H1 (cell line): ENCODE results near the gene LRIG2. TPM values are rescaled to one million over a fixed set of nuclear protein-coding genes. Genes with fewer than 3 reads are reported as not detected.

Experiments used
- CTCF ChIA-PET: fragments of 300-600 bp; sonication (Branson Sonifier 250); formaldehyde crosslinking; loops from one replicate; lab custom pipeline; 2021; ENCODE audit not compliant: partially characterized antibody; lab: Charles Lee
- POLR2A ChIA-PET: fragments of 300-600 bp; sonication (Branson Sonifier 250); formaldehyde crosslinking; loops from one replicate; lab custom pipeline; 2021; ENCODE audit warnings: inconsistent platforms; ENCODE audit not compliant: partially characterized antibody; lab: Charles Lee
- DNase-seq, 2 experiments: peaks; one replicate each; pipeline versions ENCODE4 v3.0.0 to v3.0.0-alpha.2; 2010 to 2022; ENCODE audit warnings: low spot score in 2 of 2, low read depth in 1 of 2, mixed read lengths in 1 of 2
- FAIRE-seq: peaks from 2 replicates; lab custom pipeline; 2011; peaks lifted over from hg19 to GRCh38; lab: Jason Lieb, UNC
- H2AFZ ChIP-seq: 2 replicates; pipeline ENCODE4 v1.8.1; 2012; ENCODE audit warnings: low read length, inconsistent platforms
- H2AK5ac ChIP-seq: 2 replicates; pipeline ENCODE4 v1.6.1; 2013; ENCODE audit warnings: low read depth, low read length
- H2BK120ac ChIP-seq: replicated peaks from 2 replicates; pipeline ENCODE3; 2013; ENCODE audit warnings: low read depth, low read length, inconsistent platforms
- H2BK12ac ChIP-seq: 2 replicates; pipeline ENCODE4 v1.6.1; 2013; ENCODE audit warnings: low read depth, low read length
- H2BK15ac ChIP-seq: 2 replicates; pipeline ENCODE4 v1.6.1; 2013; ENCODE audit warnings: low read length
- H2BK20ac ChIP-seq: 2 replicates; pipeline ENCODE4 v1.6.1; 2013; ENCODE audit warnings: low read length
- H2BK5ac ChIP-seq: 2 replicates; pipeline ENCODE4 v1.6.1; 2013; ENCODE audit warnings: low read depth, low read length
- H3K14ac ChIP-seq: 2 replicates; pipeline ENCODE4 v1.6.1; 2013; ENCODE audit warnings: inconsistent platforms; ENCODE audit not compliant: insufficient read length
- H3K18ac ChIP-seq: 2 replicates; pipeline ENCODE4 v1.6.1; 2013; ENCODE audit warnings: low read length; ENCODE audit errors: extremely low read depth
- H3K23ac ChIP-seq: 2 replicates; pipeline ENCODE4 v1.6.1; 2013; ENCODE audit warnings: inconsistent platforms; ENCODE audit not compliant: insufficient read length
- H3K23me2 ChIP-seq: 2 replicates; pipeline ENCODE4 v1.6.1; 2013; ENCODE audit warnings: low read depth, low read length
- H3K27ac ChIP-seq: 2 replicates; pipeline ENCODE4 v1.6.1; 2011; ENCODE audit warnings: low read depth, low read length, inconsistent platforms
- H3K27me3 ChIP-seq, 4 experiments: replicated peaks in 1 of 4; 1 replicate in 1 of 4; 2 replicates in 3 of 4; pipeline versions ENCODE4 v1.6.1 to v1.8.1; 2011 to 2013; ENCODE audit warnings: low read length in 3 of 4, mild to moderate bottlenecking in 3 of 4, inconsistent platforms in 2 of 4, mixed read lengths in 2 of 4, moderate library complexity in 1 of 4; ENCODE audit not compliant: control insufficient read depth in 3 of 4, insufficient read depth in 3 of 4; ENCODE audit errors: extremely low read depth in 1 of 4
- H3K36me3 ChIP-seq, 4 experiments: 2 replicates each; pipeline versions ENCODE4 v1.6.1 to v1.8.1; 2011 to 2013; ENCODE audit warnings: mild to moderate bottlenecking in 4 of 4, low read length in 3 of 4, moderate library complexity in 2 of 4, control low read depth in 1 of 4, inconsistent platforms in 1 of 4; ENCODE audit not compliant: insufficient read depth in 4 of 4, control insufficient read depth in 2 of 4
- H3K4ac ChIP-seq: replicated peaks from 2 replicates; pipeline ENCODE3; 2013; ENCODE audit warnings: low read length, low read depth, mixed read lengths, inconsistent platforms; ENCODE audit not compliant: insufficient read length
- H3K4me1 ChIP-seq, 4 experiments: replicated peaks in 1 of 4; 1 replicate in 1 of 4; 2 replicates in 3 of 4; pipeline versions ENCODE4 v1.6.1 to v1.8.1; 2011 to 2013; ENCODE audit warnings: low read length in 3 of 4, inconsistent platforms in 2 of 4, mixed read lengths in 1 of 4; ENCODE audit not compliant: insufficient read depth in 4 of 4, control insufficient read depth in 3 of 4
- H3K4me2 ChIP-seq, 2 experiments: 2 replicates each; pipeline versions ENCODE4 v1.6.1 to v1.8.1; 2011 to 2013; ENCODE audit warnings: low read depth in 2 of 2, low read length in 2 of 2, control low read depth in 1 of 2, inconsistent platforms in 1 of 2, mild to moderate bottlenecking in 1 of 2; ENCODE audit not compliant: insufficient read depth in 1 of 2
- H3K4me3 ChIP-seq, 4 experiments: fragments of 200-600, 300-600 bp in 1 of 4; sonication (generic), shearing (Covaris generic), sonication (Bioruptor Twin) in 1 of 4; 2 replicates each; pipeline versions ENCODE4 v1.5.1 to v1.8.1; 2011 to 2016; ENCODE audit warnings: low read length in 4 of 4, low read depth in 3 of 4, control low read depth in 2 of 4, inconsistent platforms in 2 of 4, mild to moderate bottlenecking in 2 of 4, mixed read lengths in 1 of 4, moderate library complexity in 1 of 4; ENCODE audit not compliant: insufficient read depth in 2 of 4; ENCODE audit errors: extremely low read depth in 1 of 4
- H3K56ac ChIP-seq: replicated peaks from 2 replicates; pipeline ENCODE3; 2013; ENCODE audit warnings: low read depth, mild to moderate bottlenecking, mixed read lengths, low read length, inconsistent platforms; ENCODE audit not compliant: insufficient read length
- H3K79me1 ChIP-seq: 2 replicates; pipeline ENCODE4 v1.6.1; 2013; ENCODE audit warnings: low read depth, low read length, control low read depth
- H3K79me2 ChIP-seq, 2 experiments: 2 replicates each; pipeline versions ENCODE4 v1.6.1 to v1.8.1; 2012 to 2013; ENCODE audit warnings: low read length in 2 of 2, mild to moderate bottlenecking in 2 of 2, inconsistent platforms in 1 of 2; ENCODE audit not compliant: insufficient read depth in 2 of 2, control insufficient read depth in 1 of 2
- H3K9ac ChIP-seq, 4 experiments: replicated peaks in 1 of 4; 1 replicate in 1 of 4; 2 replicates in 3 of 4; pipeline versions ENCODE4 v1.6.1 to v1.8.1; 2011 to 2013; ENCODE audit warnings: low read depth in 3 of 4, low read length in 3 of 4, control low read depth in 2 of 4, mild to moderate bottlenecking in 2 of 4, moderate library complexity in 2 of 4, inconsistent platforms in 1 of 4; ENCODE audit errors: extremely low read depth in 1 of 4
- H3K9me3 ChIP-seq, 2 experiments: 2 replicates each; pipeline versions ENCODE4 v1.6.1 to v1.8.1; 2012 to 2013; ENCODE audit warnings: mild to moderate bottlenecking in 2 of 2, moderate library complexity in 2 of 2, control low read depth in 1 of 2, inconsistent platforms in 1 of 2, low read depth in 1 of 2, low read length in 1 of 2, mixed read lengths in 1 of 2; ENCODE audit not compliant: insufficient read depth in 2 of 2
- H4K20me1 ChIP-seq, 2 experiments: replicated peaks in 1 of 2; 2 replicates each; pipeline versions ENCODE3 to v1.8.1; 2011 to 2013; ENCODE audit warnings: inconsistent platforms in 2 of 2, low read length in 2 of 2, mild to moderate bottlenecking in 1 of 2; ENCODE audit not compliant: insufficient read depth in 2 of 2, control insufficient read depth in 1 of 2
- H4K5ac ChIP-seq: 2 replicates; pipeline ENCODE4 v1.6.1; 2013; ENCODE audit warnings: low read length, low read depth, mixed read lengths, inconsistent platforms; ENCODE audit not compliant: insufficient read length
- H4K8ac ChIP-seq: 2 replicates; pipeline ENCODE4 v1.8.0; 2013; ENCODE audit warnings: mild to moderate bottlenecking, moderate library complexity, low read length, inconsistent platforms; ENCODE audit not compliant: insufficient read depth; ENCODE audit errors: extremely low read depth
- H4K91ac ChIP-seq: replicated peaks from 2 replicates; pipeline ENCODE3; 2013; ENCODE audit warnings: low read length, mixed read lengths, inconsistent platforms; ENCODE audit not compliant: insufficient read length
- BACH1 ChIP-seq: IDR thresholded peaks from 2 replicates; pipeline ENCODE4 v1.6.1; 2012; ENCODE audit warnings: low read length, improper control_type of control experiment
- CTBP2 ChIP-seq: IDR thresholded peaks from 2 replicates; pipeline ENCODE4 v1.7.0; 2011; ENCODE audit warnings: borderline replicate concordance, mild to moderate bottlenecking, moderate library complexity, mixed read lengths, low read length; ENCODE audit not compliant: insufficient read depth, insufficient read length
- EGR1 ChIP-seq: IDR thresholded peaks from 2 replicates; pipeline ENCODE4 v1.6.1; 2011; ENCODE audit warnings: low read depth, low read length, borderline replicate concordance
- EP300 ChIP-seq, 2 experiments: IDR thresholded peaks; 1 replicate in 1 of 2; 2 replicates in 1 of 2; pipeline ENCODE4 v1.6.1; 2011 to 2012; ENCODE audit warnings: low read depth in 2 of 2, low read length in 2 of 2, mild to moderate bottlenecking in 2 of 2, borderline replicate concordance in 1 of 2, inconsistent platforms in 1 of 2, moderate library complexity in 1 of 2
- EZH2 ChIP-seq: fragments of 200-600 bp; sonication (generic); IDR thresholded peaks from 2 replicates; pipeline ENCODE4 v1.7.1; 2012; ENCODE audit warnings: low read depth, mild to moderate bottlenecking, moderate library complexity, low read length, inconsistent platforms; ENCODE audit not compliant: severe bottlenecking
- KDM1A ChIP-seq: fragments of 200-600, 300-600 bp; sonication (generic); IDR thresholded peaks from 2 replicates; pipeline ENCODE4 v1.7.1; 2016; ENCODE audit warnings: mild to moderate bottlenecking, low read length, borderline replicate concordance
- SIN3A ChIP-seq, 2 experiments: IDR thresholded peaks in 1 of 2; conservative IDR thresholded peaks in 1 of 2; 2 replicates each; pipeline ENCODE4 v1.6.1; 2011 to 2012; ENCODE audit warnings: low read length in 2 of 2, improper control_type of control experiment in 1 of 2, low read depth in 1 of 2, mild to moderate bottlenecking in 1 of 2
- TAF7 ChIP-seq: optimal IDR thresholded peaks from 2 replicates; pipeline ENCODE3; 2011; ENCODE audit warnings: low read depth, mild to moderate bottlenecking, inconsistent platforms, low read length, moderate library complexity, borderline replicate concordance
- WGBS, 2 experiments: shearing (Covaris generic) in 1 of 2; methylation state at CpG; one replicate each; pipeline versions ENCODE4 v1.1.6 to v1.1.7; 2013 to 2015; ENCODE audit warnings: low lambda C conversion rate in 2 of 2, mixed read lengths in 2 of 2, inconsistent platforms in 1 of 2, low coverage in 1 of 2, missing lambda C conversion rate in 1 of 2; ENCODE audit not compliant: insufficient replicate concordance in 2 of 2, insufficient coverage in 1 of 2, insufficient read length in 1 of 2; ENCODE audit errors: extremely low coverage in 1 of 2, missing lambda C conversion rate in 1 of 2; 5-methylcytosine and 5-hydroxymethylcytosine counted together
- polyA plus RNA-seq, 7 experiments: library from polyadenylated mRNA; depleted of rRNA in 3 of 7; stranded (reverse) in 5 of 7; unstranded in 2 of 7; fragments of >200 nt in 5 of 7; fragments of 200-250 nt in 2 of 7; gene quantifications; 1 replicate in 5 of 7; 2 replicates in 1 of 7; 4 replicates in 1 of 7; pipeline versions ENCODE4 v1.2.1 to v1.2.3, GENCODE V29; 2011 to 2013; ENCODE audit warnings: missing spikeins in 2 of 7, mixed read lengths in 2 of 7
- total RNA-seq: library from RNA; stranded (reverse); fragmentation: NEBNext Ultra II Directional; extraction: Animal tissue kit (Norgen Biotek cat#: 25700); gene quantifications from 2 replicates; pipeline ENCODE4 v1.2.1, GENCODE V29; 2021
- TF ChIP-seq, protein P1 (sequence below): IDR thresholded peaks from 2 replicates; pipeline ENCODE4 v1.6.1; 2011; ENCODE audit warnings: low read length, improper control_type of control experiment

The LRIG2 gene
- total and polyA plus RNA-seq, 2 of the 8 experiments (the other 6 are each of a cell fraction or from before 2014, with no cell fraction given), result 16.2 to 20.9 TPM

- Histone ChIP-seq H2BK5ac (no peak overlapping the region), H3K23ac (no peak overlapping the region), H2BK12ac (no peak overlapping the region), H3K79me2 (no peaks in the 10 kb centered on the region), H3K4me1 (peaks cover 0 to 11% (median 1%) of the 10 kb centered on the region in 4 experiments; a peak in 3 of 7 replicates), H3K27ac (no peak overlapping the region), H3K79me1 (no peaks in the 10 kb centered on the region), H2AK5ac (no peak overlapping the region), H3K4ac (no peak overlapping the region), H3K4me2 (no peak overlapping the region), H4K91ac (peak overlapping the region; percentile 85), H3K23me2 (no peaks in the 10 kb centered on the region), H3K9ac (no peak overlapping the region), H3K56ac (no peak overlapping the region), H3K18ac (peak overlapping the region; percentile 19; the same call in 1 of the 2 replicates), H2BK15ac (no peak overlapping the region; the same call in 1 of the 2 replicates), H4K20me1 (no peaks in the 10 kb centered on the region), H3K4me3 (no peak overlapping the region), H3K9me3 (no peaks in the 10 kb centered on the region), H3K14ac (no peak overlapping the region), H2AFZ (no peak overlapping the region), H2BK20ac (peak overlapping the region; percentile 80; the same call in 1 of the 2 replicates), H3K27me3 (no peaks in the 10 kb centered on the region), H3K36me3 (no peaks in the 10 kb centered on the region; a peak in 1 of 8 replicates), H2BK120ac (peak overlapping the region; percentile 4), H4K8ac (no peak overlapping the region), H4K5ac (no peak overlapping the region)
- TF ChIP-seq BACH1, result no peak
- no peak for TF ChIP-seq EGR1
- TF ChIP-seq SIN3A (conservative IDR thresholded peaks at IDR 0.05 in 1 of 2, IDR thresholded peaks at IDR 0.05 in 1 of 2; ENCODE audit: low read depth in 1 of 2, low read length in 2 of 2), result no peak
- no peak for TF ChIP-seq EP300 (IDR thresholded peaks at IDR 0.05; ENCODE audit: borderline replicate concordance in 1 of 2, low read depth in 2 of 2, low read length in 2 of 2)
- TF ChIP-seq, protein P1, sequence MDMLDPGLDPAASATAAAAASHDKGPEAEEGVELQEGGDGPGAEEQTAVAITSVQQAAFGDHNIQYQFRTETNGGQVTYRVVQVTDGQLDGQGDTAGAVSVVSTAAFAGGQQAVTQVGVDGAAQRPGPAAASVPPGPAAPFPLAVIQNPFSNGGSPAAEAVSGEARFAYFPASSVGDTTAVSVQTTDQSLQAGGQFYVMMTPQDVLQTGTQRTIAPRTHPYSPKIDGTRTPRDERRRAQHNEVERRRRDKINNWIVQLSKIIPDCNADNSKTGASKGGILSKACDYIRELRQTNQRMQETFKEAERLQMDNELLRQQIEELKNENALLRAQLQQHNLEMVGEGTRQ, result no peak
- no peak for TF ChIP-seq EZH2
- no peak for TF ChIP-seq KDM1A
- no peak for TF ChIP-seq CTBP2
- TF ChIP-seq TAF7, result no peak
- WGBS, 2 experiments, result 92% methylated on average over 5 of the region's 5 CpGs; no CpG with 5 or more reads in 1 of the 2 experiments
- FAIRE-seq (no peak), DNase-seq (no peak)
- POLR2A ChIA-PET, result interaction anchor here (0.6 to 0.7 kb wide), 2 partner anchors 62 to 211 kb away, joined by 3 to 6 read pairs; no protein-coding TSS in a partner anchor
- CTCF ChIA-PET, result interaction anchor here (0.6 to 2.6 kb wide), 7 partner anchors 8 to 318 kb away, joined by 3 to 7 read pairs (median 3); partner anchors contain the start of gene LRIG2
Observed at GRCh38 chr1:113035086-113035485, 37.9 kb upstream of the LRIG2 start.
